Measurements from ENCODE around the gene NDST4.
A peak's percentile ranks its signal among the peaks of the same experiment; 100 is the strongest.

The NDST4 gene

DNA sequence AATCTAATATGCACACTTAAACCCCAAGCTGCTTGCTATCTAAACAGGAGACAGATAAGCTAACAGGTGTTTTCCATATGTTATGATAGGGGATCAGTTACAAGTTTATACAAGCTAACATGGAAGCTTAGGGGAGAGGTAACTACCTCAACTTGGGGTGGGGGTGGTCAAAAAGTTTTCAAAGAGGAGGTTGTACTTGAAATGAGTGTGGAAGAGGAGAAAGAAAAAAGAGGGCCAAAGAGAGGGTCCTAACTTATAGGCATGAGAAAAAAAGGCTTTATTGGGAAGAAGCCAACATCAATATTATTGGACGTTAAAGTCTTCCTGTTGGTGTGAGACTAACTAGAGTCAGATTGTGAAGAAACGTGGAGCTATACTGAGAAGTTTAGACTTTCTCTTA lies 205.9 kb downstream of the NDST4 start:
- DNase-seq (ENCODE audit: low read depth, low spot score): no peak

DNA sequence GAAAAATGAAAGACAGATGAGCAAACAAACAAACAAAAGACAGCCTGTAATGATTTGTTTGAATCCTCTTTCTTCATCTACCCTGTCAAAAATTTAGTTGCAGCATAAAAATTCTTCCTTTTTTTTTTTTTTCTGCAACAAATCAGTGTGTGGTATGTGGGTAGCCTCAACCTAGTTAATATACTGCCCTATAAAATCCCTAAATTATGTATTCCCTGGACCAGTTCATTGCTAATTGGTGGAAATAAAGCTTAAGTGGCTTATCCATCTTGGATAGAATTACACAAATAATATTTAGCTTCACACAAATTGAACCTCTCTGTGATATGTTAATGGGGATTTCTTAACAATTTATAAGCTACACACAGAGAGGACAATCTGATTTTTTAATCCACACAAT lies 208.4 kb downstream of the NDST4 start:
- DNase-seq (ENCODE audit: low read depth, low spot score): no peak

DNA sequence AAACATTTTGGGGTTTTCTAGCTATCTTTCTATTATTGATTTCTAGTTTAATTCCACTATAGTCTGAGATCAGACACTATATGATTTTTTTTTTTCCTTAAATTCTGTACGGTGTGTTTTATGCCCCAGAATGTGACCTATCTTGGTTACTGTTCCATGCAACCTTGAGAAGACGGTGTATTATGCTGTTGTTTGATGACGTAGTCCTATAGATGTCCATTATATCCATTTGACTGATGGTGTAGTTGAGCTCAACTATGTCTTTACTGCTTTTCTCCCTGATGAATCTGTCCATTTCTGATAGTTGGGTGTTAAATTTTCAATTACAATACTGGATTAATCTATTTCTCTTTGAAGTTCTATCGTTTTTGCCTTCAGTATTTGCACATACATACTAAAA lies 212.5 kb downstream of the NDST4 start:
- DNase-seq (ENCODE audit: low read depth, low spot score): no peak

DNA sequence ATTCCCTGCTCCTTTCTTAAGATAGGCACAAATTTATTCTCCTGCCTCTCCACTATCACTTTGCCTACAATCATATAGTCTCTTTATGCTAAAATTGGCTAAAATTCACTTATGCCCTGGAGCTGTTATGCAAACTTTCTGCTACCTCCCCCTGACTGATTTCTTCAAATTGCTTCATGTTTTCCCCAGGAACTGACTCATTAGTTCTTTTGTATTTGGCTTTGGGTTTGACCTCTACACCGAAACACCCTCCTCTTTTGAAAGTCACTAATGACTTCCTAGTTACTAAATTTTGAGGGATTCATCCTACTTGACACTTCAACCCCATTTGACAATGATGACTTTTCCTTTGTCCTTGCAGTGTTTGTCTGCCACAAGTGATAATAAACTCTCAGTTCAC lies 222.6 kb downstream of the NDST4 start:
- DNase-seq (ENCODE audit: low read depth, low spot score): no peak

DNA sequence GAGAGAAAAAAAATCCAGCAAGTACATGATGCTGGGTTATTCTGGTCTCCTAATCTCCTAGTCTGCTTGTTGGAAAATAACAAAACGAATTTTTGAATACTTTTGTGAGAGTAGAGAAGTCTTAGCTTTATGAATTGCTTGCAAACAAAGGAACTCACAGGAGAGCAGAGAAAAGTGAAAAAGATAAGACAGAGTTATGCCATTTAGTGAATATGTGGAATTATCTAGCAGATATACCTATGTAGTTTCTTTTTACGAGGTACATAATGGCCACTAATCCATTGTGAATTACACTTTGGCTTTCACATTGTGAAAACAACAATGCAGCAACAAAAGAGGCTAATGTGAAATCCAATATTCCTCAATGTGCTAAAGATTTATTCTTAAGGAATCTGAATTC lies 226.7 kb downstream of the NDST4 start:
- DNase-seq (ENCODE audit: low read depth, low spot score): no peak

DNA sequence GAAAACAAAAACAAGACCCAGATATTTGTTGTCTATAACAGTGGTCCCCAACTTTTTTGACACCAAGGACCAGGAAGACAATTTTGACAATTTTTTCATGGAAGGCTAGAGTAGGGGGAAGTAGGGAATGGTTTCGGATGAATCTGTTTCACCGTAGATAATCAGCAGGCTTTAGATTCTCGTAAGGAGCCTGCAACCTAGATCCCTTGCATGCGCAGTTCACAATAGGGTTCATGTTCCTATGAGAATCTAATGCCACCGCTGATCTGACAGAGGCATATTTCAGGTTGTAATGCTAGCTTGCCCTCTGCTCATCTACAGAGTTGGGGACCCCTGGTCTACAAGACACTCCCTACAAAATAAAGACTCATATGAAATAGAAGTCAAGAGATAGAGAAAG lies 229.8 kb downstream of the NDST4 start:
- no peak for DNase-seq (ENCODE audit: low read depth, low spot score)

DNA sequence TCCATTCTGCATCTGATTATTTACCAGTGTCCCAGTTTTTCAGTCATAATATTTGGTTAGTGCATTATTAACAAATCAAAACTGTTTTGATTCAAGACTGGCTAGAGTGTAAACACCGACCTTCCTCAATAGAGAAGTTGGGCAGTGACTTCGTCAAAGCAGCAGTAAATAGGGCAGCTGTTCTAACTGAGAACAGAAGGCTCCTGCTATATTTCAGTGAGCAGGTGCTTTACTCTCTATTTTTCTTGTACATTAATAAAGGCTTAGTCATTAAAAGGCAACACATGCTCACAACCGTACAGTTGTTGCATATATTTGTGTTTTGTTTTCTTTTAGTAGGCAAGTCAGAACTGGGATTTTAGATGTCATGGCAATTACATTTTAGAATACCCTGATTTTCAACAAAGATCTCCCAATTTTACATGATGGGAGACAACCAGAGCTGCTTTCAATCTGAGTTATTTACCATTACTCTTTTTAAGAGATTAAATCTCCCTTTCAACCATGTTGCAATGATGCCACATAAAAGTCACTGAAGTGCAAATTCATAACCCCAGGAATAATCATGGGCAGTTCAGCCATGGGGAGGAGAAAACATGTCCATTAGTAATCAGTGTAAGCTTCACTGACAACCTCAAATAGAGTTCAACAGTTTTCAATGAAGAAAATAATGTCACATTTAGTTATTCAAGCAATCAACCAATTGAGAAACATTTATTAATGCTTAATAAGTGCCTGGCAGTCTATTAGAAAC lies 233.3 kb downstream of the NDST4 start:
- DNase-seq (ENCODE audit: low read depth, low spot score): no peak

DNA sequence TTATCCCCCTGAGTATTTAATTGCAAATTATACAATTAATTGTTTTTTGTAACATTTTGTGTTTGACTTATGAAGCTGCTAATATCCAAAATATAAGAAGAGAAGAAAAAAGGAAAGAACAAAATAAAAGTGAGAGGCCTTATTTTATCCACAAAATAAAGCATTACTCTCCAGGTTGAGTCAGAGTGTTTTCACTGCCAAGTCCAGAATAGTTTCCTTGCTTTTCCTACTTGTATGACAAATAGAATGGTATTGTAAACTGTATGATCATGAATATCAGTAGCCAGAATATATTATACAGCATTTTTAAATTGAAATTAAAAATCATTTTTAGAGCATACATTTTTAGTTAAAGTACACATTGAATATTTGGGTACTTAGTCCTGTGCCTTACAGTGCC lies 237.8 kb downstream of the NDST4 start:
- DNase-seq (ENCODE audit: low read depth, low spot score): no peak

DNA sequence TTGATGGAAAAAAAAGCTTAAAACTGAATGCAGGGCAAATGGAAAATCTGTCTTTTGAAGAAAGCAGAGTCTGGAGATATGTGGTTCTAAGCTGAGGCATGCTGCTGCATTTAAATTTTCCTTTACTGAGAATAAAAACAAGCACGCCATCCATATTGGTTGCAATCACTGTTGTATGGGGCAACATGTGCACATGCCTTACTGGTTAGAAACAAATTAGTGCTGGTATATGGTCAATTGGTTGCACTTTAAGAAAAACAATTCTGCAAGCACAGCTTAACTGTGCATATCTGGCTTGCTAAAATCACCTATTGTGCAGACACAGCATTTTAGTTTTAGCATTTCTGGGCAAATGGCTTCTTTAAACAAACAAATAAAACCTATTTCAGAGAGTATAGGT lies 239.1 kb downstream of the NDST4 start:
- no peak for DNase-seq (ENCODE audit: low read depth, low spot score)

DNA sequence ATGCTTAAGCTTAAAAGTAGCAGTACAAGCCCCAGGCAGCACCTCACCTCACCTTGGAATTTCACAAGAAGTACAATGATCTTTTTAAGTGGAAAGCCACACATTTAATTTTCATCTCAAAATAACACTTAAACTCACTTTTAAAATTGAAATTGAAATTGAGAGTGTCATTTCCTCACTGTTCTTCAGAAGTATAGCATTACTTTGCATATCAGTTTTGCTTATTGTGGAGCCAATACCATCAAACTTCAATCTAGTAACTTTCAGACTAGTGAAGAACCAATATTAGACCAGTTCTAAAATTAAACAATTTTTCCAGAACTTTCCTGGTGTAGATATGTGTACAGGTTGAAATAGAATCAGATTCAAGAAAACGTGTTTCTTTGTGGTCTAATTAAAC lies 242.4 kb downstream of the NDST4 start:
- DNase-seq (ENCODE audit: low read depth, low spot score): no peak

DNA sequence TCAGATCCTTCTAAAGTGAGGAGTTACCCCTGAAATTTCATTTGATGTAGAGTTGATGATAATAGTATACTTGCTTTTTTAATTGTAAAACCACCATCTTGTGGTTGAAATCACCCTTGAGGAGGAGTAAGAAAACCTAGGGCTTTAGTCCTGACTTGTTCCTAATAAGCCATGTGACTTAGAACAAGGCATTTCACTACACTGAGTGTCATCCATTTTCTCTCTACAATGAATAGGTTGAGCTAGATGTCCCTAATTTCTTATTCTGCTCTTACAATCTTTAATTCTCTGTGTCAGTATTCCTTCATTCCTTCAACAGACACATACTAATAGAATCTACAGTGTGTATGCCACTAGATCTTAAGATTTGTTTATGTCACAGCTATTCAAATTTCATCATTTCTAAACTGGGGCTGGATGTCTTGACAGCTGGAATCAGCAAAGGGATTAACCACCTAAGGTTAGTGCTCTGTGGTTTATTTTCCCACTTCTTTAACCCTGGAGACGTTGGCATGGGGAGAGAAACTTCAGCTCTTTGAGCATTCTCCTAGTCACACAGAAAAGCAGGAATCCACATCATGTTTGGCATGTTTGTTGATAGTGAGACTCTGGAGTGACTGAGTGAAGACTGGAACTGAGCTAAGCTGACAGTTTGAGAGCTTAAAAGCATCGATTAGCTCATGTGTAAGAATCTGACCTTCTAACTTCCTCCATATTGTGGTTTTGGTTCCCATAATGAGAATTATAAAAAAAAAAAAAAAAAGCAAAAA lies 246.3 kb downstream of the NDST4 start:
- no peak for DNase-seq (ENCODE audit: low read depth, low spot score)

DNA sequence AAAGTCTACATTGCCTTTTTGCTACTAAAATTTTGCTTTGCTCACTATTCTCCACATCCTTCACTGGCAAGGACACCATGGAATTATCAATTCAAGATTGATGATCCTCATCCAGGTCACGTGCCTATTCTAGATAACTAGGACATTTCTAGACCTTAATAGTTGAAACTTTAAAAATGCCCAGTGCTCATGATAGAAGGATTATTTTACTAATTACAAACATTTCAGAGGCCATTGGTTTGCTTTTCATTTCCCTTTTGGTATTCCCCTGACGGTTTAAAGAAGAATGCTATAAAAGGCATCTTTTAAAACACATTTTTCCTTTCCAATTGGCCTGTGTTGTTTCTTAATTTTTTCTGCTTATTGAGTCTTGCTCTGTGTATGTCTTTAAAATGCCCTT lies 249.4 kb downstream of the NDST4 start:
- no peak for DNase-seq (ENCODE audit: low read depth, low spot score)

DNA sequence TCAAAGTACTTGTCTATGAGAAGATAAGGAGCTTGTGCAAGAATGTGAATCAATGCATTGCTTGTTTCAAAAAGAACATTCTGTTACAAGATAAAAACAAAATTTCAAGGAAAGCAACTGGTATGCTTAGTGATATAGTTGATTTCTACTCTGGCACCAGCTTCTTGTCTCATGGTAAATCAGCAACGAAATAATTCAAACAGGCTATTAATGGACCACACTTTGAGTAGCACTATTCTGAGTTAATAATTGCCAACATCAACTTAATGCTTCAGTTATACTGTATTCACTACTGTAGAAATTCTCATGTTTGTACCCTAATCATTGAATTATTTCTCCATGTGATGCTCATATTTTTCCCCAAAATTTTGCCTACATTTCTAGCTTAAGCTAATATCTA lies 252.6 kb downstream of the NDST4 start:
- no peak for DNase-seq (ENCODE audit: low read depth, low spot score)

DNA sequence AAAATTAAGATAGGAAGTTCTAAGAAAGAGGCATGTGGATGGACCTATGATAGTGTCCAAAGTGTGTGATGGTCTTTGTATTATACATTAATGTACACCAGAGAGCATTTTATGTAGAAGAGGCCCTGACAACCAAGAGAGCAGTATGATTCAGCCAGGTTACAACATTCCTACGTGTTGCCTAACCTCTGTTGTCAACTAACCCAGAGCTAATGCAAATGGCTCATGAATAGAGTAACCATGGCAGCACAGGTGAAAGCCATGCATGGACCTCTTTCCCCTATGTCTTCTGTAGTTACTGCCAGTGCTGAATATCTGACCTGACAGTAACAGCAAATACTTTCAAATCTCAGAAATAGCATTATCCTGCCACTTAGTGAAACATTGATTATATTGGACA lies 255.6 kb downstream of the NDST4 start:
- no peak for DNase-seq (ENCODE audit: low read depth, low spot score)

DNA sequence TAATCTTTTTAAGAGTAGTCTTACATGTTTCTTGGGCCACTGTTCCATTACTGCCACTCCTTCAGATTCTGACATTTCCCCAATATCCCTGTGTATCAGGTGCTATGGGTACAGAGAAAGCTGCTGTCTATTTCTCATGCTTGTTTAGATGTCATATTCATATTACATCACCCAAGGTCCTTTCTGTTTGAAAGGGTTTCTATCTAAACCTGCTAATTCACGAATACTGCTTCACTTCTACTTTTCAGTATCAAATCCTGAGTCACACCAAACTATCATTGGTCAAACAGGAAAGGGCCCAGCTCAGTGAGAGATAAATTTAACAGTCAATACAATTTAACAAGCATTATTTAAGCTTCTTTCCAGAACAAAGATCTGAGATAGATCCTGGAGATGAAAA lies 273.4 kb downstream of the NDST4 start:
- DNase-seq (ENCODE audit: low read depth, low spot score): no peak

DNA sequence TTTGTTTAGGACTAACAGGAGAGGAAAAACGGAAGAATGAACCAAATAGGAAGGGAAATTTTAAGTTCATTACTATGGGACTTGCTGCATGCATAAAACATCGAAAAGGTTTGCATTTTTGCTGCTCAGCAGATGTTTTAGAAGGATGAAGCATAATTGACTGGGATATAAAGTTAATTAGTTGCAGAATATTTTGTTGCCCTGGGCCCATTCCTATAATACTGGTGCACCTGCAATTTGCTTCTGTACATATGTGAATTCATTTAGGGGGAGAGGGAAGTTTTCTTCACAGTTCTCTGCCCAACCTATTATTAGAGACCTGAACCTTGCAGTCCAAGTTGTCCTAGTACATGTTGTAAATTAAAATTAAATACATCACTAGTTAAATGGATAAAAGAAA lies 282.8 kb downstream of the NDST4 start:
- no peak for DNase-seq (ENCODE audit: low read depth, low spot score)

DNA sequence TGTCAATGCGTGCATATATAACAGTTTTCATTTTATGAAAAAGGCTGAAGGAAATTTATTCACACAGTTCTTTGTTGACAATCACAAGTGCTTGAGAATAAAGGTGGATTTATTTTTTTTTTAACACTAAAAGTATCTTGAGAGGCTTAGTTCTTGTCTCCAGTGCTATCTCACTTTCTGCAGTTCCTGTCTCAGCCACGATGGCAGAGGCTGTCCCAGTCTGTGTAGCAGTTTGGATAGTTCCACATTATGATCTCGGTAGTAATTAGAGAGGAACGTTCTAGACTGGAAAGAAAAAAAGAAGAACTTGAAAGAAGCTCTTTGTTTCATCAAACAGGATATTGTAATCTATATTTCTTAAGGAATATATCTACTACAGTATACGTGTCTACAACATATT lies 285.8 kb downstream of the NDST4 start:
- no peak for DNase-seq (ENCODE audit: low read depth, low spot score)

DNA sequence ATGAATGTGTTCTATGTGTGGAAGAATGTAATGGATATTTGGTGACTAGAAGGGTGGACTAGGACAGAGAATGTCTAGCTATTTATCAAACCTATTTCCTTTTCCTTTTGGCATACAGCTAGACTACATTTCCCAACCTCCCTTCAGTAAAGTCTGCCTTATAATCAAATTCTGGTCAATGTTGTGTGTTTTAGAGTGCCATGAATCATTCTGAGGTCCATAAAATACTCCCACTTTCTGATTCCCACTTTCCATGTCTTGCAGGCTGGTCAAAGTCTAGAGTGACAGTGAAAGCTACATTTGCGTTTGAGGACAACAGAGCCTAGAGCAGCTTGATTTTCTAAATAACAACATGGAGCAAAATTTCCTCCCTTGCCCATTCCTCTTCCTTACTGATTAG lies 297.7 kb downstream of the NDST4 start:
- DNase-seq (ENCODE audit: low read depth, low spot score): no peak

DNA sequence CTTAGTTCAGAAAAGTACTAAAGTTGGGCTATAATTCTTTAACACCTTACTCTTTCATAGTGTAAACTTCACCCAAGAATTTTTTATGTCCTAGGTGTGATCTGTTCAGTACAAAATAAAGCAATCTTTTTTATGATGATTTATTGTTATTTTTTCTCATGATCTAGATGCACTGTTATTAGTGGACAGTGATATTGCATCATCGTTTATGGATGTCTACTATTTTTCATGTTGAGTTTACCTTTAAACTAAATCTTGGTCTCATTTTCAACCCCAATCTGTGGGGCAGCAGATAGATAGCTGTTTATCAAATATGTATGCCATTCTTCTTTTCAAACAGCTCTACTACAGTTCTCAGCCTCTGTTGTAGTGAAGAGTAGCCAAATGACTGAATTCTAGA lies 299.5 kb downstream of the NDST4 start:
- DNase-seq (ENCODE audit: low read depth, low spot score): no peak

DNA sequence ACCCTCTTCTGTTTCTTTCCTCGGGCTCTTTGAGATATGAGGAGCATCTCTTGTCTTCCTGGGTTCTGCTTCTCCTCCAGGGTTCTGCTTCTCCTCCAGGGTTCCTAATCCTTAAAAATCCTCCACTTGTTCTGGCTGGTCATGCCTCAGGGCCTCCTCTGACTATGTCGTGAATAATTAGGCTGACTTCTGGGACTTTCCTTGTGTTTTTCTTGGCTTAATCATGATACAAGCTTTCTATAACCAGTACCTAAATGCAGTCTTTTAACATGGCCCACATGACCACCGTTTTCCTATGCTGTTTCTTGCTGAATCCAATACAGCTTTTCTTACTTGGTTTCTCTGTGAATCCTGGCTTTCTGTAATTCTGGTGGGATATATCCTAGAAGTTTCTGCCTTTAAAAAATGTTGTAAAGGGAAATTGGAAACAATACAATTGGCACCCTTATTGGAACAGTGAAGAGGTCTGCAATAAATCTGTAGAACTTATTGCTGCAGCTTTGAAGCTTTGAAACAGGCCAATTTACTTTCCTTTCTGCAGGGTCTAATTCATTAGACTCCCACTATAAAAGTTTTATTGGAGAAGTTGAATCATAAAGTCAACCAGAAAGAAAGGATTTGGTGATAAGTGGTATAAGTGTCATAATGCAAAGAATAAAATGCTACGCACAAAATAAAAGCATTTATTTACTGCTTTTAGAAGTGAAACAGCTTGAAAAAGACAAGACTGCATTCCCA lies 301.7 kb downstream of the NDST4 start:
- DNase-seq (ENCODE audit: low read depth, low spot score): no peak

DNA sequence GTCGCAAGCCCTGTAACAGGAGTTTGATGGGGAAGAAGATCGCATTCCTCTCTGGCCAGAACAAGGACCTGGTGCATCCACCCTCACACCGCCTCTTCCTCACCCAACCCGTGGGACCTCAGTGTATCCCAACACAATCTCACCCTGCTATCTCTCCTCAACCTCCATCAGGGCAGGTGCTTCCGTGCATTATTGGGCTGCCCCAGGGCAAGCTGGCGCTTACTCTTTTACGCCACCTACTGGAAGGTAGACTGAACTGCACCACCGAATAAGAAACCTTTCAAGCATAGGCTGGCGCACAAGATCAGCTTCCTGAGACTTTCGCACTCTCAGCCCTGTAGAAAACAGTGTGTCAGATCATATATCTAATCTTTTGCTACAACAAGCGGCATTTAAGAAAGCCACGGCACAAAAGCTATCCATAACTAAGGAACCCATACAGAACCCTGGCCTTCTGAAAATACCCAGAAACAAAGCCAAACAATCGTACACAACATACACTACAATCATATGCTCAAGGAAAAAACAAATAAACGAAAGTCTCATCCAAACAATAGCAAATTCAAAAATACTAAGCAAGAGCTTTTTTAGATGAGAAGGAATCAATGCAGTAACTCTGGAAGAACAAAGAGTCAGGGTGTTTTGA lies 305.5 kb downstream of the NDST4 start:
- peak; percentile 68 for DNase-seq (ENCODE audit: low read depth, low spot score)

DNA sequence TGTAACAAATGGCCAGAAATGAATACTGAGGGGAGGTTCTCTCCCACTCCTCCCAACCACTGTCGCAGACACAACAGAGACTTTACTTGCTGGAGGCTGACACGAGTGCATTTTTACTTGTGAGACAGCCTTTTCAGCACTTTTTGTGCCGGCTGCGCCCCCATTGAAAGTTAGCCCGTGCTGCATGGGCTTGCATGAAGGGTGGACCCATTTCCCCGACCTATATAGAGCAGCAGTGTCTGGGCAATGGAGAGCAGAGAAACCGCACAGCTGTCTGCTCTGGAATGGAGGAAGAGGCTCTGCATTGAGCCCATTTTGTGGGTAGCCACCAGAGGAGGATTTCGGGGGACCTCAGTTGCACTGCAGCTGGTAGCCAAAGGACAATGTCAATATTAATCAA lies 306.1 kb downstream of the NDST4 start:
- DNase-seq (ENCODE audit: low read depth, low spot score): no peak
